Left lung (tissue), 10 donors: ENCODE data around the gene SNX22. TPM values are rescaled to one million over a fixed set of nuclear protein-coding genes. Genes with fewer than 3 reads are reported as not detected.

ENCODE experiments used
- ATAC-seq: fragments of 200-7000 bp; cut with Tn5 transposase; one replicate; pipeline ENCODE4 v1.9.1; 2020; ENCODE audit warnings: moderate library complexity
- DNase-seq, 4 donors: peaks; one replicate each; pipeline ENCODE4 v3.0.0-alpha.2; 2013 to 2020
- H3K27ac ChIP-seq, 2 donors: fragments of 200-600 bp; sonication (generic) in 1 of 2; one replicate each; pipeline versions ENCODE4 v1.5.0 to v1.8.0; 2020 to 2021
- H3K27me3 ChIP-seq, 2 donors: fragments of 200-600 bp; sonication (generic) in 1 of 2; one replicate each; pipeline versions ENCODE4 v1.5.0 to v1.8.0; 2020 to 2021
- H3K36me3 ChIP-seq, 2 donors: fragments of 200-600 bp; sonication (generic) in 1 of 2; one replicate each; pipeline versions ENCODE4 v1.5.0 to v1.8.0; 2020 to 2021
- H3K4me1 ChIP-seq, 2 donors: fragments of 200-600 bp; one replicate each; pipeline ENCODE4 v1.8.0; 2021
- H3K4me3 ChIP-seq, 2 donors: fragments of 200-600 bp; sonication (generic) in 1 of 2; one replicate each; pipeline versions ENCODE4 v1.5.0 to v1.8.0; 2020 to 2021; ENCODE audit warnings: mild to moderate bottlenecking in 1 of 2
- H3K9me3 ChIP-seq, 2 donors: fragments of 200-600 bp; sonication (generic) in 1 of 2; one replicate each; pipeline versions ENCODE4 v1.5.0 to v1.8.0; 2020 to 2021
- CTCF ChIP-seq, 2 donors: fragments of 200-600 bp; sonication (generic) in 1 of 2; IDR thresholded peaks; one replicate each; pipeline versions ENCODE4 v1.5.0 to v1.8.0; 2021; ENCODE audit warnings: antibody characterized with exemption in 2 of 2
- intact Hi-C, 2 donors: fragments of 100-400 bp; cut with DNase I; formaldehyde crosslinking; loops; one replicate each; pipeline versions ENCODE4 v1.11.2 to v1.14.2; 2022
- polyA plus RNA-seq, 6 donors: library from polyadenylated mRNA; unstranded; fragments of 120-200 nt; gene quantifications; one replicate each; pipeline ENCODE4 v1.2.1, GENCODE V29; 2013; ENCODE audit not compliant: insufficient read length in 6 of 6
- total RNA-seq, 2 donors: library from RNA; stranded (reverse); fragmentation: NEBNext Ultra II Directional; extraction: Animal tissue kit (Norgen Biotek cat#: 25700); gene quantifications; one replicate each; pipeline ENCODE4 v1.2.1, GENCODE V29; 2021
- donor health status: DM: no; HTN: yes; CAD: no.
- donor health status: DM: no; HTN: no; CAD: no.

SNX22 gene
- total and polyA plus RNA-seq, 8 donors = 1.8 to 7.4 (median 3.3) TPM

GRCh38 chr15:64146885-64147681 is 4.4 kb upstream of the SNX22 start:
- peaks cover 0 to 40% of the 10 kb centered on the region in 2 donors for H3K36me3 ChIP-seq
- TF ChIP-seq CTCF (IDR thresholded peaks at IDR 0.05) = no peak
- H3K4me1 ChIP-seq = peaks cover 5 to 26% of the 10 kb centered on the region in 2 donors
- H3K27ac ChIP-seq = no peak overlapping the region
- intact Hi-C loops = no loop called here
- H3K27me3 ChIP-seq = peaks cover 8 to 18% of the 10 kb centered on the region in 2 donors
- ATAC-seq (no peak), DNase-seq (peak in 2 of 4 donors; percentile 44 to 67)
- no peaks in the 10 kb centered on the region for H3K9me3 ChIP-seq
- H3K4me3 ChIP-seq = no peak overlapping the region

- intact Hi-C loops = no loop called here
- peaks cover 12 to 36% of the 10 kb centered on the region in 2 donors for H3K4me1 ChIP-seq
- no peak for DNase-seq
- no peak for ATAC-seq
- no peak for TF ChIP-seq CTCF (IDR thresholded peaks at IDR 0.05)
- no peaks in the 10 kb centered on the region for H3K9me3 ChIP-seq
- H3K27me3 ChIP-seq = peaks cover 13 to 28% of the 10 kb centered on the region in 2 donors
- no peak overlapping the region for H3K4me3 ChIP-seq
- H3K36me3 ChIP-seq = peaks cover 0 to 29% of the 10 kb centered on the region in 2 donors
- no peak overlapping the region for H3K27ac ChIP-seq
These were observed 3.4 kb upstream of the SNX22 start for GRCh38 chr15:64148168-64148567.

- Histone ChIP-seq H3K9me3 (no peaks in the 10 kb centered on the region), H3K4me1 (peaks cover 12 to 41% of the 10 kb centered on the region in 2 donors), H3K4me3 (no peak overlapping the region), H3K27ac (no peak overlapping the region), H3K27me3 (peaks cover 13 to 31% of the 10 kb centered on the region in 2 donors), H3K36me3 (peaks cover 0 to 25% of the 10 kb centered on the region in 2 donors)
- DNase-seq = no peak
- no peak for TF ChIP-seq CTCF (IDR thresholded peaks at IDR 0.05)
- intact Hi-C loops = no loop called here
- no peak for ATAC-seq
These were observed 3.0 kb upstream of the SNX22 start for GRCh38 chr15:64148581-64148980.

- peaks cover 0 to 24% of the 10 kb centered on the region in 2 donors for H3K36me3 ChIP-seq
- H3K27ac ChIP-seq = no peak overlapping the region
- no peaks in the 10 kb centered on the region for H3K9me3 ChIP-seq
- DNase-seq = no peak
- TF ChIP-seq CTCF (IDR thresholded peaks at IDR 0.05) = no peak
- no peak for ATAC-seq
- peaks cover 12 to 46% of the 10 kb centered on the region in 2 donors for H3K4me1 ChIP-seq
- no peak overlapping the region for H3K4me3 ChIP-seq
- H3K27me3 ChIP-seq = peaks cover 13 to 31% of the 10 kb centered on the region in 2 donors
- intact Hi-C loops = no loop called here
These were observed 2.1 kb upstream of the SNX22 start for GRCh38 chr15:64149424-64149823.

- Histone ChIP-seq H3K4me3 (no peak overlapping the region), H3K36me3 (peaks cover 0 to 24% of the 10 kb centered on the region in 2 donors), H3K27ac (no peak overlapping the region), H3K9me3 (no peaks in the 10 kb centered on the region), H3K27me3 (peaks cover 13 to 31% of the 10 kb centered on the region in 2 donors), H3K4me1 (peaks cover 12 to 46% of the 10 kb centered on the region in 2 donors)
- ATAC-seq (no peak), DNase-seq (no peak)
- no peak for TF ChIP-seq CTCF (IDR thresholded peaks at IDR 0.05)
- intact Hi-C loops = no loop called here
These were observed 1.5 kb upstream of the SNX22 start for GRCh38 chr15:64149893-64150578.
